DMS53 treated with DMSO at 0.1 percent for 48 hours (cell line): Measurements from ENCODE around the gene ACR.

ENCODE experiments used
- DNase-seq: peaks from one replicate; lab custom pipeline; 2025; ENCODE audit not compliant: unreplicated experiment; lab: John Stamatoyannopoulos, UW

ACR gene

DNA sequence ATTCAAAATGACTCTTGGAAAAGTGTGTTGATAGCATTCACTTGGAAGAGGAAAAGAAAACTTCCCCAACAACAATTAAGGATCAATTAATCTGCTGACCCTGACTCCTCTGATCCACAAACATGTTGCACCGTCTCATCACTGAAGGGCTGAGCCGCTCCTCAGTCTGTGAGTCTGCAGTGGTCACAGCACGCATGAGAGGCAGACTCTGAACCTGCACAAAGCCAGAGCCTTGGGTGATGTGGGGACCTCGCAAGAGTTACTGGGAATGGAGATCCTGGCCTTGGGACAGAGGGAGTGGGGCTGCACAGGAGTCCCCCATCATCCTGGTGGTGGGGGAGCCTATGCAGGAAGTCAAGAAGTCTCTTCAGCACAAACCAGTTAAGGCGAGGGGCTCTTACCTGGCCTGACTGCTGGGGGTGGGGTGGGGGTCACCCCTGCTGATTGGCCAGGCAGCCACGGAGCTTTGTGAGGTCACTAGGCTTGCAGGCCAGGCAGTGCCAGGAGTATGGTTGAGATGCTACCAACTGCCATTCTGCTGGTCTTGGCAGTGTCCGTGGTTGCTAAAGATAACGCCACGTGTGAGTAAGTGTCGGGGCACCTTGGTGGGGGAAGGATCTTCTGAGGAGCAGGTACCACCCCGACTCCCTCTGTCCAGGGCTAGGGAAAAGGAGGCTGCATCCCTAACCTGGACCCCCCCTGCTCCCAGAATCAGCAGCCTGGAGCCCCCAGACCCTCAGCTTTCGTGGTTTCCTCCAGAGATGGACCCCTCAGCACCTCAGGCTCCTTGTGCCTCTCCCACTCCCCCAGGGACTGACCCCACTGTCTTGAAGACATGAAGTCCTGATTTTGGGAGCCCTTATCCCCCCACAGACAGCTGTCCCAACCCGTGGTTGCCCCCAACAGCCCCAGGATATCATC is at the start of gene ACR:
TSS of gene ACR (plus strand) at position 477 of the 921 bp plus-strand sequence. CDS start at position 509, 32 bp downstream.
- DNase-seq, result no peak

DNA sequence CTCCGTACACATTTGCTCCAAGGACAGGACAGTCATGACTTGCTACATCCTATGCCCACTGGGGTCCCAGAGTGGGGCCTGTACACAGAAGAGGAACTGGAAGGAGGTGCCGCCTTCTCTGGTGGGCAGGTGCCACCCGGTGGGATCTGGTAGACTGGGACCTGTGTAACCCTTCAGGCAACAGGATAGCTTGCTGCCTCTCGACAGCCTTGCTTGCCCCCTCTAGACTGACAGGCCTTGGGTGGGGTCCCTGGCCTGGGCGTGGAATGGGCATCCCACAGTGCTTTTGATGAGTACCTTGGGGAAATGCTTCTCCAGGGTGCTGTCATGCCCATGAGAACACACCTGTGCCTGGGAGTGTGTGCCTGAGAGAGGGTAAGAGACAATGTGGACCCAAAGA is 49.6 kb upstream of the ACR start:
- DNase-seq, result no peak

DNA sequence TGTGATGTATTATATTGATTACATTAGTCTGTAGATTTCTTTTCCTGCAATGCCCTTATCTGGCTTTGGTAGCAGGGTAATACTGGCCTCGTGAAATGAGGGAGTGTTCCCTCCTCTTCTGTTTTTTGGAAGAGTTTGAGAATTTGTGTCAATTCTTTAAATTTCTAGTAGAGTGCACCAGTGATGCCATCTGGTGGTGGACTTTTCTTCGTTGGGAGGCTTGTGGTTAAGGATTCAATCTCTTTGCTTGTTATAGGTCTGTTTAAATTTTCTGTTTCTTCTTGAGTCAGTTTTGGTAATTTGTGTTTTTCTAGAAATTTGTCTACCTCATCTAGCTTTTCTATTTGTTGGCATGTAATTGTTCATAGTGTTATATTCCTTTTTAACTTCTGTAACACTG is 46.5 kb upstream of the ACR start:
- DNase-seq, result no peak

DNA sequence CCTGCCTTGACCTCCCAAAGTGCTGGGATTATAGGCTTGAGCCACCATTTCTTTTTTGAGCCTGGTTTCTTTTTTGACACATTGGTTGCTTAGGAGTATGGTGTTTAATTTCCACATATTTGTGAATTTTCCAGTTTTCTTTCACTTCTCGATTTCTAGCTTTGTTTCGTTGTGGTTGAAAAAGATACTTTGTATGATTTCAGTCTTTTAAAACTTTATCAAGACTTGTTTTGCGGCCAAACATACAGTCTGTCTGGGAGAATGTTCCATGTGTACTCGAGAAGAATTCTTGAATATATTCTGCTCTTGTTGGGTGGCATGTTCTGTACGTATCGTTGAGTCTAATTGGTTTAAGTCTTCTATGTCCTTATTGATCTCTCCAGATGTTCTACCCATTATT is 44.5 kb upstream of the ACR start:
- DNase-seq, result no peak

DNA sequence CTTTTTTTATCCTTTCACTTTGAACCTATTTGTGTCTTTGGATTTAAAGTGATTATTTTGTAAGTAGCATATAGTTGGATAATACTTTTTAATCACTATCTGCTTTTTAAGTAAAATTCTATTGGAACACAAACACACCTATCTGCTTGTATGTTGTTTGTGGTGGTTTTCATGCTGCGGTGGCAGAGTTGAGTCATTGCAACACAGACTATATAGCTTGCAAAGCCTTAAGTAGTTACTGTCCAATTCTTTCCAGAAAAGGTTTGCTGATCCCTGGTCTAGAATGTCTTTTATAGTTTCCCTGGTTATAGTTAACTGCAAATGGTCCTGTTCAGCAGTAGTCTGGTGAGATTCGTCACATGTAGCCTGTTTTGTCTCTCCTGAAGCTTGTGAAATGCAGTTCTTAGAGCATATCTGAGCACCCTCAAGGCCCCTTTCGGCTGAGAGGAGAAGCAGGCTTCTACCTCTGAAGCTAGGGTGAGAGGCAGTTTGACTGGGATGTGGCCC is 43.9 kb upstream of the ACR start:
- no peak for DNase-seq

DNA sequence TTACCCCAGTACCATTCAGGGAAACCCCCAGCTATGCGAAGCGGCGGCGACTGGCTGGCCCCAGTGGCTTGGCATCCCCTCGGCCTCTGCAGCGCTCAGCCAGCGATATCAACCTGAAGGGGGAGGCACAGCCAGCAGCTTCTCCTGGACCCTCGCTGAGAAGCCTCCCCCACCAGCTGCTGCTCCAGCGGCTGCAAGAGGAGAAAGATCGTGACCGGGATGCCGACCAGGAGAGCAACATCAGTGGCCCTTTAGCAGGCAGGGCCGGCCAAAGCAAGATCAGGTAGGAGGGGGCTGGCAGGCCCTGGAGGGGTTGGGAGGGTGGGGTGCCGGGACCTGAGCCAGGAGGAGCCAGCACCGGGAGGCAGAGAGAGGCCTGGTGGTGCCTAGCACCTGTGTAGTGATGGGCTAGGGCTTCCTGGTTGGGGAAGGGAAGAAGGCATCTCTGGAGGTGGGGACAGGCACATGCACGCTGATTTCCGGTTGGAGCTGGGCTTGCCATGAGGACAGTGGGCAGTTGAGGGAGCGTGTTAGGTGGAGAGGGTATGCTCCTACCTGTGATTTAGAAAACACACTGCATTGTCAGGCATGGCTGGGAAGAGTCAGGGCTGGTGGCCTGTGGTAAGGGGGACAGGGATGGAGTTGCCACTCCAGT is 43.1 kb upstream of the ACR start:
- no peak for DNase-seq

DNA sequence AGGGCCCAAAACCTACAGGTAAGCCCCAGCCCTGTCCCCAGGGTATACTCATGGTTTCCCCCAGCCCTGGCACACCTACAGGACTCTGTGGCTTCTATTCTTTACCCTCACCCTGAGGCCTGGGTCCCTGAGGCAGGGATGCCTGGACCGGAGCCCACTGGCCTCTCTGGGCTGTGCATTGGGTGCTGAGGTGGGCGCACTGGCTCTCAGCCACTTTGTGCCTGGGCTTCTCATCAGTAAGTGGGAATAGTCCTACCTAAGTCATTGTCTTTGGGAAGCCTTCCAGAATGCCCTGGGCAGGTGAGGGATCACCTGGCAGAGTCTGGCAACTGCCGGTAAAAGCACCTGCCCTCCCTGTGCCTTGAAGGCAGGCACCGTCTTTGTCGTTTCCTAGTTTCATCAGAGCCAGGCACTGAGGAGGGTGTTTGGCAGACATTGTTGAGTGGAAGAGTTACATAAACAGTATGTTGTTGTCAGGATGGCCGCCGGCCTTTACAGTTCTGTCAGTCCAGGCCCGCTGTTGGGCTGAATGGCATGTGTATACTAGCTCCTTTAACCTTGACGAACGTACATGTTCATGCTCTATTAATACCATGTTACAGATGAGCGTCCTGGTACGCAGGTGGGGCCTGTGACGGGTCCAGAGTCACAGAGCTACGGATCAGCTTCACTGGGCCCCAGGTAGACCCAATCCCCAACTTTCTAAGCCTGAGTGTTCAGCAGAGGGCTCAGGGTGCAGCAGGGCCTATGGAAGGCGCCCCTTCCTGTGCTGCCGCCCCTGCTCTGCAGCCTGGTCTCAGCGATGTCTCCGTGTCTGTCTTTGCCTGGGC is 42.4 kb upstream of the ACR start:
- DNase-seq, result no peak

DNA sequence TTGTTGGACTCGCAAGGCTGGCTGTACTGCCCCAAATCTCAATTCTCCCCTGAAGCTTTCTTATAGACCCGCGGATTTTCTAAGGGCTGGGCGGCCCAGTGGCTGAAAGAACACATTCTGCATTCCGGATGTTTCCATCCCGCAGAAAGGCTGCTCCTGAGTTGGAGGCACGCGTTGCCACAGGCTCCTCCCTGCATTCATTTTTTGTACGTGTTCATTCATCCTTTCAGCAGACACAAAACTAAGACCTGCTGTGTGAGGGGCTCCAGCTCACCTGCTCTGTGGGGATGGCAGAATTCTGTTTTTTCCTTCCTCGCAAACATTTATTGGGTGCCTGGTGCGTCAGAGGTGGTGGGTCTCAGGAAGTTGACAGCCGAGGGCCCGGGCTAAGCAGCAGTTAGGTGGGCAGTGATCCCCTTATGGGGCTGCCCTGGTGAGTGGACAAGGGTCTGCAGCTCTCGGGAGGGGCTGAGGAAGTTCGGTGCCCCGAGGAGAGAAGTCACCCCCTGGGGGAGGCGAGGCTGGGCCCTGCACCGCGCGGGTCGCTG is 41.7 kb upstream of the ACR start:
- no peak for DNase-seq

DNA sequence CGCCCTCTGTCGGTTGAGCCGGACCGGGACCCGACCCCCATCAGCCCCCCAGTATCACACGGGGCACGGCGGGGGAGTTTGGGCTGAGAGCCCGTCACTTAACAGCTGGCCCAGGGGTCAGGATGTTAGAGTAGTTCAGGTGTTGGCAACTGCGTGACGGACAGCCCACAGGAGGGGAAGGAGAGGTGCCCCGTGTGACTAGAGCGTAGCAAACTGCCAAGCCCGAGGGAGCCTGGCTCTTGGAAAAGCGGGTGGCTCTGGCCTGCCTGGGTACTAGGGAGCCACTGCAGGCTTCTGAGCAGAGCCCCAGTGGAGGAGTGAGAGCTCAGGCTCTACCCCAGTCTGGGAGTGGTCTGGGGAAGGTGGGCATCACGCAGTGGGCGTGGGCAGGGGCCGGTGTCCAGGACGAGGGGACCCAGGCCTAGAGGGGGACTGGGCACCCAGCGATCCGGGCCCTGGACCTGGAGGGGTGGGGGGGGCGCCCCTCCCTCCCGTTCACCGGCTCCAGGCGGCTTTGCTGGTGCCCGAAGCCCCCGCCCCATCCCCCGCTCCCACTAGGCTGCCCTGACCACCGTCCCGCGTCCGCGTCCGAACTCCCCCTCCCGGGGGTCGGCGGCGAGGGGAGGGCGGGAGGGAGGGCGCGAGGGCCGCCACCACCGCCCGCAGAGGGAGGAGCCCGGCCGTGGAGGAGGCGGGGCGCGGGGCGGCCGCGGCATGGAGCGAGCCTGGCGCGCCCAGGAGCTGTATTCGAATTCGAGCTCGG is 41.0 kb upstream of the ACR start:
- DNase-seq, result no peak

DNA sequence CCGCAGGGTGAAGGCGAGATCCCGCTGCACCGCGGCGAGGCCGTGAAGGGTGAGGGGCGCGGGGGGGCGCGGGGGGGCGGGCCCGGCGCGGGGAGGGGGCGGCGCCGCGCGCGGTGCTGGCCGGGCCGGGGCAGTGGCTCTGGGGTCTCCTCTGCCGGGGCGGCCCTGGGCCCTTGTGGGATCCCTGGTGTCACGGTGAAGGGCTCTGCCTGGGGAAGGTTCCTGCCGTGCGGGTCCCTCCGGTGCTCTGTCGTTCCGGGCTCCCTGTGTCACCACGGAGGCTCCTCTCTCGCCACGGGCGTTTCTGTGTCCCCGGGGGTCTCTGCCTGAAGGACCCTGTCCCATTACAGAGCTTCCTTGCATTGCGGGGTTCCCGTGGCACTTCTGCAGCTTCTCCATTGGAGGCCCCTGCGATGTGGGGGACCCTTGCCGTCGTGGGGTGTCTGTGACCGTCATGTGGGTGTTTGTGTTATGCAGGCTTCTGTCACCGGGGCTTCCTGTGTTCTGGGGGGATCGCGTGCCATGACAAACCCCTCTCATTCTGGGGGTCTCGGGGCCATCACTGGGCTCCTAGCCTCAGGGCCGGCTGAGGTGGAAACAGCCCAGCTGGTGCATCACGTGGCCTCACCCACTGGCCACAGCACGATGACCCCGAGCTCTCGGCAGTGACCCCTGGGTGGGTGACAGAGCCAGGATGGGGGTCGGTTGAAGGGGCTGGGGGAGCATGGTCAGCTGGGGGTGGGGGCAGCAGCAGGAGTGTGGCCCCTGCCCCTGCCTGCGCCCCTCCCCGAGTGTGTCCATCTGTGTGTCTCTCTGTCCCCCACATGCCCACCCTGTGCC is 40.1 kb upstream of the ACR start:
- no peak for DNase-seq

DNA sequence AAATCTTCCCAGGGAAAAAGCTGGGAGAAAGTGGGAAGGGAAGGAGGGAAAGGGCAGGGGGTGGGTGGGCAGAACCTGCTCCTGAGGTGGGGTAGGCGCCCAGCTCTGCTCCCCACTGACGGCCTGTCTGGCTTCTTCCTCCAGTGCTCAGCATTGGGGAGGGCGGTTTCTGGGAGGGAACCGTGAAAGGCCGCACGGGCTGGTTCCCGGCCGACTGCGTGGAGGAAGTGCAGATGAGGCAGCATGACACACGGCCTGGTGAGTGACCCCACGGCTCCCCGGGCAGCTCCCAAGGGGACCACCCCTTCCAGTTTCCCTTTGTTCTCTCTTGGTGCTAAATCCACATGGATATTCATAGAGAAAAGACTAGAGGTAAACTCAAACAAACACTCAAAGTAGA is 39.5 kb upstream of the ACR start:
- no peak for DNase-seq

DNA sequence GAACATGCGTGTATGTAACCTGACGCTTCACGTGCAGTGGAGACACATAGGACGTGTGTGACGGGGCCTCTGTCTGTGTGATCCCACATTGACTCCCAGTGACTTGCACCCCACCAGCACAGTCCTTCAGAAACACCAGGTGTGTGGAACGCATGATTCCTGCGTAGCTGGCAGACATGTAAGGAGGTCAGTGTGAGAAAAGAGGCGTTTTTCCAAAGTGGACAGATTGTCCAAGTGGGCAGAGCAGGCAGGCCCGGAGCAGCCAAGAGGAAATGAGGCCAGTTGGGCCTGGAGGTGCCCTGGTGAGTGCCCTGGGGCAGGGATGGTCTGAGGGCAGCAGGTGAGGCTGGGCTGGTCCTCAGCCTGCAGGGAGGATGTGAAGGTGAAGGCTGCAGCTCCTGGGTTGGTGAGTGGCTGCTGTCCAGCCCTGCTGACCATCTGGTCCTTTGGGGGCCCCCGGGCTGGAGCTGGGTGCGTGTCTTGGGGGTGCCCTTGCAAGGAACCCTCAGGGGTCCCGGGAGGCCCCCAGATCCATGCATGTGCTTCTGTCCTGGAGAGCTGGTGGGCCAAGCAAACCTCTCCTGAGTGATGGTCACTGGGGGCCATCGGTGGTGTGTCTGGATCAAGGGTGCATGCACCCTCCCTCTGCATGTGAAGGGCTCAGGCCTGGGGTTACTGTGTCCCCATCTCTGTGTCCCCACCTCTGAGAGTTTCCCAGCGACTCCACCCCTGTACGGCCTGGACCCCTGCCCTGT is 38.8 kb upstream of the ACR start:
- DNase-seq, result no peak

DNA sequence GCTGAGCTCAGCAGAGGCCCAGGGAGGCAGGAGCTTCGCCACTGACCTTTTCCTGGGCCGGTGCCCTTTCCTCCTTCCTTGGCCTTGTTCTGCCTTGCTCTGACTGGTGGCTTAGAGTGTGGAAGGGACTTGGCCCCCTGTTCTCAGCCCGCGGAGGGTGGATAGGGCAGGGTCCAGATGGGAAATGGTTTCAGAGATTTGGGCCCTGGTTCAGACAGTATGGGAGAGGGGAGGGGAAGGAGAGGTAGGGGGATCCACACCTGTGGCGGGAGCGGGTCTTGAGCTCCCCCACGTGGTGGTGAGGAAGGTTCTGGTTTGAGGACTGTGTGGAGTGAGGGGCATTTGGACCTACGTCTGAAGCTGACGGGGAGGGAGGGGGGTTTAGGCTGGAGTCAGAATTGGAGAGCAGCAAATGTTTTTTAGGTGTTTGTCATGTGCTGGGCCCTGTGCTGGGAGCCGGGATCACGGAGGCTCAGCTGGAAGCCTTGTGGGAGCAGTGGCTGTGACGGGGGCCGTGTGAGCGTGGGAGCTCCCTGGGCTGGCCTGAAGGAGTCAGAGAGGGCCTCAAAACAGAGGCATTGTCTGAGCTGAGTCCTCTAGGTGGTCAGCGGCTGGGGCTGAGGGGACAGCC is 38.1 kb upstream of the ACR start:
- DNase-seq, result no peak

DNA sequence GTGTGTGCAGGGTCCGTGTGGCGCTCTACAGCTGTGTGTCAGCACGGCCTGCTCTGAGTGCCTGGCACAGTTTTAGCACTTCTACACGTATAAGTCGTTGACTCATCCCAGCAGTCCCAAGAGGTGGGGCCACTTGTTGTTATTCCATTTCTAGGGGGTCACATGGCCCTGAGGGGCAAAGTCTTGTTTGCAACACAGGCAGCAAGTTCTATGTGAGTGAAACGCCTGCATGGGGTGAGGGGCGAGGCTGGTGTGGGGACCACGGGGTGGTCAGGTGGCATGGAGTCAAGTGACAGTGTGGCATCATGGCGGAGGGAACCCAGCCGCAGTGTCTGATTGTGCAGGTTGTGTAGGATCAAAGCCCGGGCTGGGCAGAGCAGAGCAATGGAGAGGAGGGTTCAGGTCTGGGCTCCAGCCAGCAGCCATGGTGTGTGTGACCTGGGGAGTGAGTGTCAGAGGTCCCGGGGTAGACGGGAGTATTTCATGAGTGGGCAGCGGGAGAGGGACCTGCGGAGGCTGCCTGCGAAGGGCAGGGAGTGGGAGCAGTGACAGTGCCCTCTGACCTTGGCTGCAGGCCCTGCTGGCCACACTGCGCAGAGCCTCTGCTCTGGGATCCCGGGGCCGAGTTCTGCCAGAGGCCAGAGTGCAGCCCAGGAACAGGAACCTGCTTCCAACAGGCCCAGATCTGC is 37.5 kb upstream of the ACR start:
- DNase-seq, result no peak

DNA sequence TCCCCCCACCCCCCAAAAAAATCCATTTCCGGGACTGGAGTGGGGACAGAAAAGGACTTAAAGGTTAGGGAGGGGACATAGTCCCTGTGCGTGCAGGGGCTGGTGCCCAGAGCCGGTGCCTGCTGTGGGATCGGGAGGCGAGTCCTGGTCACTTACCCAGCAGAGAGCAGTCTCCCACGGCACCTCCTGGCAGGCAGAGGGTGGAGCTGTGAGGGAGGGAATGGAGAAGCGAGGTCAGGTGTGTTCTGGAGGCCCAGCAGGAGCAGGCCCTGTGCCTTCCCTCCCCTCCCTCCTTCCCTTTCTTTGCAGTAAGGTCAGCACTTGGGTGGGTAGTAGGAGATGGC is 37.0 kb upstream of the ACR start:
- DNase-seq, result no peak

DNA sequence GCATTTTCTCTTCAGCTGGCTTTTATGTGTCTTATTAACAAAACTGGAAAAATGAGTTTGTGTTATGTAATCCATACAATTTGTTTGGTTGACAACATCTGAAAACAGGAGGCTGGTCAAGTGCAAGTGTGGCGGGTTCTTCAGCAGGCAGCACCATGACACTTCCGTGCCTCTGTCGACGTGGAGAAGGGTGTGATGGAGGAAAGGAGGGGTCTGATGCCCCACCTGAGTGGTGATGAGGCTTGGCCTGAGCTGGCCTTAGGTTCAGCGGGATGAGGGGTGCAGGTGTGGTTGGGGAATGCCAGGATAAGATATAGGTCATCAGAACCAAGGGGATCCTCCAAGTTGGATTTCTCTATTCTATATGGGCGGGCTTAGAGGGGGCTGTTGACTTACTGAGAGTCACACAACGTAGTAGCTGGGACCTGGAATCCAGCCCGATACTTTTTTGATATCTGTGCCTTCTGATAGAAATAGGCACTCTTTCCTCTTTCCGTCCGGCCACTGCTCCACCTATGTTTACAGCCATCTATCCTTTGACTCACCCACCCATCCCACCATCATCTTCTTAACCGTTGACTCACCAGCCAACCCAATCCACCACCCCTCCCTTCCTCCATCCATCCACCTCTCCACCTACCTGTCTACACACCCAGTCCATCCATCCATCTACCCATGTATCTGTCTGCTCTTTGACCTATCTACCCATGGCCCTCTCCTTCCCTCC is 36.4 kb upstream of the ACR start:
- no peak for DNase-seq

DNA sequence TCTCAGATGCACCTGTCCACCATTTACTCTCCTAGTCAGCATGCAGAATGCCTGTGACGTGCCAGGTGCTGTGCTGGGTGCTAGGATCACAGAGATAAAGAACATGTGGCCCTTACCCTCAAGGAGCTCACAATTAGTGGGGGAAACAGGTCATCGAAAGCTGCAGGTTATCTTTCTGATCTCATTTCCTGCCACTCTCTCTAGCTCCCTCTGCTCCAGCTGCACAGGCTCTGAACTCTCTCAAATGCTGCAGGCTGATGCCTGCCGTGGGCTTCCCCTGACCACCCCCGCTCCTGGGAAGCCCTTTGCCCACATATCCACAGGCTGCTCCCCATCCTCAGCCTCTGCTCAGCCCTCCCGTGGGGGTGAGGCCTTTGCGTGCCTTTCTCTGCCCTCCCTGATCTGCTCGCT is 35.7 kb upstream of the ACR start:
- peak; percentile 36 for DNase-seq
